LNCAP (cell line): ENCODE results near the gene SIN3B.

Experiments
- TF ChIP-seq, protein P1 (sequence below): fragments of 450-650 bp; IDR thresholded peaks from 2 replicates; pipeline ENCODE4 v1.5.1; 2017; ENCODE audit warnings: mild to moderate bottlenecking

Gene SIN3B

DNA sequence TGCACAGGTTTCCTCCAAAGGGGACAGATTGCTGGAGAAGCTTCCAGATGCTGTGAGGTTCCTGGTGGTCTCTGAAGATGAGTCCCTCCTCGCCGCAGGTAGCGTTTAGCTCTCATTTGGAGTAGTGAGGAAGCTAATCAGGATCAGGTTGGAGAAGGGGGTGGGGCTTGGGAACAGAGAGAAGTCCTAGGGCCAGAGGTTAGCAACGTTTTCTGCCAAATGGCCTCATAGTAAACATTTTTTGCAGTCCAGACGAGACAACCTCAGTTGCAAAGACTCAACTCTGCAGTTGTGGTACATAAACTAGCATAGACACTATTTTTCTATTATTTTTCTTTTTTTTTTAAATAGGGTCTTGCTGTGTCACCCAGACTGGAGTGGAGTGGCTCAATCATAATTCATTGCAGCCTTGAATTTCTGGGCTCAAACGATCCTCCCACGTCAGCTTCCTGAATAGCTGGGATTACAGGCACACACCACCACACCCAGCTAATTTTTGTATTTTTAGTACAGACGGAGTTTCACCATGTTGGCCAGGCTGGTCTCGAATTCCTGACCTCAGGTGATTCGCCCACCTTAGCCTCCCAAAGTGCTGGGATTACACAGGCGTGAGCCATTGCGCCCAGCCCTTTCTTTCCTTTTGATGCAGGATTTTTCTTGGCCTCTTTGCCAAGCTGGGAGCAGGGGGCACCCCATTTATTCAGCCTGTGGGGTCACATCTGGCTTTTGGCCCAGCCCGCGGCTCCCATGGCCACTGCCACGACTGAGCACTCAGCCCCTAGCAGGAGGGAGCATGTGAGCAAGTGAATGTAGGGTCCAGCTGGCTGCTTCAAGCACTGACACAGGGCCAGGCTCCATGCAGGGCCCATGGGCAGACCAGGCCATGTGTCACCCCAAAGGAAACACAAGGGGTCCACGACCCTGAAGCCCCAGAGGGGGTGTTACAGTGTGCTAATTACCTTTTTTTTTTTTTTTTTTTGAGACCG lies 34.4 kb upstream of the SIN3B start:
- TF ChIP-seq, protein P1, sequence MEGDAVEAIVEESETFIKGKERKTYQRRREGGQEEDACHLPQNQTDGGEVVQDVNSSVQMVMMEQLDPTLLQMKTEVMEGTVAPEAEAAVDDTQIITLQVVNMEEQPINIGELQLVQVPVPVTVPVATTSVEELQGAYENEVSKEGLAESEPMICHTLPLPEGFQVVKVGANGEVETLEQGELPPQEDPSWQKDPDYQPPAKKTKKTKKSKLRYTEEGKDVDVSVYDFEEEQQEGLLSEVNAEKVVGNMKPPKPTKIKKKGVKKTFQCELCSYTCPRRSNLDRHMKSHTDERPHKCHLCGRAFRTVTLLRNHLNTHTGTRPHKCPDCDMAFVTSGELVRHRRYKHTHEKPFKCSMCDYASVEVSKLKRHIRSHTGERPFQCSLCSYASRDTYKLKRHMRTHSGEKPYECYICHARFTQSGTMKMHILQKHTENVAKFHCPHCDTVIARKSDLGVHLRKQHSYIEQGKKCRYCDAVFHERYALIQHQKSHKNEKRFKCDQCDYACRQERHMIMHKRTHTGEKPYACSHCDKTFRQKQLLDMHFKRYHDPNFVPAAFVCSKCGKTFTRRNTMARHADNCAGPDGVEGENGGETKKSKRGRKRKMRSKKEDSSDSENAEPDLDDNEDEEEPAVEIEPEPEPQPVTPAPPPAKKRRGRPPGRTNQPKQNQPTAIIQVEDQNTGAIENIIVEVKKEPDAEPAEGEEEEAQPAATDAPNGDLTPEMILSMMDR, result no peak

DNA sequence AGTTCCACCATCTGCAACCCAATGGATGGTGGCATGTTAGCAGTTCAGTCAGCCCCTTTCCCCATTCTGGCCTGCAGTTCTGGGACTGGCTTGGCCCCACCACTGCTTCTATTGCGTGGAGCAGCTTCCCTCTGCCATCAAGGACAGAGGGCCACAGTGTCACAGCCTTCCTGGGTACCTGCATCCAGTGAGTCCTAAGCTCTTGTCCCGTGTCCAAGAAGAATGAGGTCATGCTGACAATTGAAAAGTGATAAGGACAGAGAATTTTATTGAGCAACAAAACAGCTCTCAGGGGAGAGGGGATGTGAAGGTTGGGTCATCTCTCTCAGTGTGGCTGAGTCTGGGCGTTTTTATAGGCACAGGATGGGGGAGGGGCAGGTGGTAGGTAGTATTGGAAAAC lies 33.5 kb upstream of the SIN3B start:
- TF ChIP-seq, protein P1, result no peak

DNA sequence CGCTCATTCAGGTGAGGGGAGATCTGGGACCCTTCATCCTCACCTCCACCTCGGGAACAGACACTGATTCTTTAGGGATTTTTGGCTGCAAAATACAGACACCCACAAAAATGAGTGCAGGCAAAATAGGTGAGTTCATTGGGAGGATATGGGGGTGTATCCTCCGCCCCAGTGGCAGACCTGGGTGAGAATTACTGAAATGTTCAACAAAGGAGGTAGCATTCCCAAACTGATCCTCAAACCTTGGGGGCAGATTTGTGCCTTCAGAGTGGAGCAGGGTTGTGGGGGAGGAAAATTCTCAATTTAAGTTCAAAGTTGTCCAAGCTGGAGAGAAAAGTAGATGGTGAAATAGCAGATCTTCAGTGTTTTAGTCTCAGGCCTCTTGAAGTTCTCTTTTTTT lies 31.3 kb upstream of the SIN3B start:
- TF ChIP-seq, protein P1, result no peak

DNA sequence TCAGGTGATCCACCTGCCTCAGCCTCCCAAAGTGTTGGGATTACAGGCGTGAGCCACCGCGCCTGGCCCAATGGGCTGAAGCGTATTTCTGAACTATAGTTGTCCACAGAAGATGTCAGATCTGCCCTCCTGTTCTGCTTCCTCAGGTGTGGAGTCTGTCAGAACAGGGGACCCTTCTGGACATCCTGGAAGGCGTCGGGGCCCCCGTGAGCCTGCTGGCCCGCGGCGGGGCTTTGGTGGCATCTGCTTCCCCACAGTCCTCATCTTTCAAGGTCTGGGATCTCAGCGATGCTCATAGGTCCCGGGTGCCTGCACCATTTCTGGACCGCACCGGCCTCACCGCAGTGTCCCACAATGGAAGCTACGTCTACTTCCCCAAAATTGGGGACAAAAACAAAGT lies 29.5 kb upstream of the SIN3B start:
- TF ChIP-seq, protein P1, result no peak

DNA sequence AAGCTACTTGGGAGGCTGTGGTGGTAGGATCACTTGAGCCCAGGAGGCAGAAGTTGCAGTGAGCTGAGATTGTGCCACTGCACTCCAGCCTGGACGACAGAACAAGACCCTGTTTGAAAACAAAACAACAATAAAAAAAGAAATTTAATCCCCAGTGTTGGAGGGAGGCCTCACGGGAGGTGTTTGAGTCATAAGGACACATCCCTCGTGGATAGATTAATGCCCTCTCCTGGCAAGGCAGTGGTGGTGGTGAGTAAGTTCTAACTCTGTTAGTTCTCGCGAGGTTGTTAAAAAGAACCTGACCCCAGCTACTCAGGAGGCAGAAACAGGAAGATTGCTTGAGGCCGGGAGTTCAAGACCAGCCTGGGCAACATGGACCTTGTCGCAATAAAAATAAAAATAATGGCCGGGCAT lies 27.6 kb upstream of the SIN3B start:
- TF ChIP-seq, protein P1, result no peak

DNA sequence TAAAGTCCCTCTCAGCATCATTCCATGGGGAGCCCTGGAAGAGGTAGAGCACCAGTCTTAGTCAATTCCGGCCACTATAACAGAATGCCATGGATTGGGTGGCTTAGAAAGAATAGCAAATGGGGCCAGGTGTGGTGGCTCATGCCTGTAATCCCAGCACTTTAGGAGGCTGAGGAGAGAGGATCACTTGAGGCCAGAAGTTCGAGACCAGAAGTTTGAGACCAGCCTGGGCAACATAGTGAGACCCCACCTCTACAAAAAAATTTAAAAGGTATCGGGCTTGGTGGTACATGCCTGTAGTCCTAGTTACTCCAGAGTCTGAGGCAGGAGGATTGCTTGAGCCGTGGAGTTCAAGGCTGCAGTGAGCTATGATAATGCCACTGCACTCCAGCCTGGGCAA lies 25.0 kb upstream of the SIN3B start:
- TF ChIP-seq, protein P1, result no peak

DNA sequence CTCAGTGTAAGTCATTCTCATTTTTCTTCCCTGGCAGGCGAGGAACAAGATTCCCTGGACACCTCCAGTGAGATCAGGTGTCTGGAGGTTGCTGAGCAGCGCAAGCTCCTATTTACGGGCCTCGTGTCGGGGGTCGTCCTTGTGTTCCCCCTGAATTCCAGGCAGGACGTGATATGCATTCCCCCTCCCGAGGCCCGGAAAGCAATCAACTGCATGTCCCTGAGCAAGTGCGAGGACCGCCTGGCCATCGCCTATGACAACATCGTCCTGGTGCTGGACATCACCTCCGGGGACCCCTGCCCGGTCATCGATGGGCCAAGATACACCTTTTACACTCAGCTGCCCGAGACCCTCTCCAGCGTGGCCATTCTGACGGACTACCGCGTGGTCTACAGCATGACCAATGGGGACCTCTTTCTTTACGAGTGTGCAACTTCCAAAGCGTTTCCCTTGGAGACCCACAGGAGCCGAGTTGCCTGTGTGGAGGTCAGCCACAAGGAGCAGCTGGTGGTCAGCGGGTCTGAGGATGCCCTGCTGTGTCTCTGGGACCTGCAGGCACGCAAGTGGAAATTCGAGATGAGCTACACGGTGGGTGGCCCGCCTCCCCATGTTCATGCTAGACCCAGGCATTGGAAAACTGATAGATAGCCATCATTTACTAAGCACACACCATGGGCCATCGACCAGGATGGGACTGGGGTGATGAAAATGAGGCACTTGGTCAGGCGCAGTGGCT lies 21.5 kb upstream of the SIN3B start:
- TF ChIP-seq, protein P1, result no peak
